H1 (cell line): ENCODE data around the gene AVPR1B. TPM values are rescaled to one million over a fixed set of nuclear protein-coding genes. Genes with fewer than 3 reads are reported as not detected.

Experiments
- CTCF ChIA-PET: fragments of 300-600 bp; sonication (Branson Sonifier 250); formaldehyde crosslinking; loops from one replicate; lab custom pipeline; 2021; ENCODE audit not compliant: partially characterized antibody; lab: Charles Lee
- POLR2A ChIA-PET: fragments of 300-600 bp; sonication (Branson Sonifier 250); formaldehyde crosslinking; loops from one replicate; lab custom pipeline; 2021; ENCODE audit warnings: inconsistent platforms; ENCODE audit not compliant: partially characterized antibody; lab: Charles Lee
- DNase-seq, 2 experiments: peaks; one replicate each; pipeline versions ENCODE4 v3.0.0 to v3.0.0-alpha.2; 2010 to 2022; ENCODE audit warnings: low spot score in 2 of 2, low read depth in 1 of 2, mixed read lengths in 1 of 2
- FAIRE-seq: peaks from 2 replicates; lab custom pipeline; 2011; peaks lifted over from hg19 to GRCh38; lab: Jason Lieb, UNC
- H2AFZ ChIP-seq: 2 replicates; pipeline ENCODE4 v1.8.1; 2012; ENCODE audit warnings: low read length, inconsistent platforms
- H2AK5ac ChIP-seq: 2 replicates; pipeline ENCODE4 v1.6.1; 2013; ENCODE audit warnings: low read depth, low read length
- H2BK120ac ChIP-seq: replicated peaks from 2 replicates; pipeline ENCODE3; 2013; ENCODE audit warnings: low read depth, low read length, inconsistent platforms
- H2BK12ac ChIP-seq: 2 replicates; pipeline ENCODE4 v1.6.1; 2013; ENCODE audit warnings: low read depth, low read length
- H2BK15ac ChIP-seq: 2 replicates; pipeline ENCODE4 v1.6.1; 2013; ENCODE audit warnings: low read length
- H2BK20ac ChIP-seq: 2 replicates; pipeline ENCODE4 v1.6.1; 2013; ENCODE audit warnings: low read length
- H2BK5ac ChIP-seq: 2 replicates; pipeline ENCODE4 v1.6.1; 2013; ENCODE audit warnings: low read depth, low read length
- H3K14ac ChIP-seq: 2 replicates; pipeline ENCODE4 v1.6.1; 2013; ENCODE audit warnings: inconsistent platforms; ENCODE audit not compliant: insufficient read length
- H3K18ac ChIP-seq: 2 replicates; pipeline ENCODE4 v1.6.1; 2013; ENCODE audit warnings: low read length; ENCODE audit errors: extremely low read depth
- H3K23ac ChIP-seq: 2 replicates; pipeline ENCODE4 v1.6.1; 2013; ENCODE audit warnings: inconsistent platforms; ENCODE audit not compliant: insufficient read length
- H3K23me2 ChIP-seq: 2 replicates; pipeline ENCODE4 v1.6.1; 2013; ENCODE audit warnings: low read depth, low read length
- H3K27ac ChIP-seq: 2 replicates; pipeline ENCODE4 v1.6.1; 2011; ENCODE audit warnings: low read depth, low read length, inconsistent platforms
- H3K27me3 ChIP-seq, 4 experiments: replicated peaks in 1 of 4; 1 replicate in 1 of 4; 2 replicates in 3 of 4; pipeline versions ENCODE4 v1.6.1 to v1.8.1; 2011 to 2013; ENCODE audit warnings: low read length in 3 of 4, mild to moderate bottlenecking in 3 of 4, inconsistent platforms in 2 of 4, mixed read lengths in 2 of 4, moderate library complexity in 1 of 4; ENCODE audit not compliant: control insufficient read depth in 3 of 4, insufficient read depth in 3 of 4; ENCODE audit errors: extremely low read depth in 1 of 4
- H3K36me3 ChIP-seq, 4 experiments: 2 replicates each; pipeline versions ENCODE4 v1.6.1 to v1.8.1; 2011 to 2013; ENCODE audit warnings: mild to moderate bottlenecking in 4 of 4, low read length in 3 of 4, moderate library complexity in 2 of 4, control low read depth in 1 of 4, inconsistent platforms in 1 of 4; ENCODE audit not compliant: insufficient read depth in 4 of 4, control insufficient read depth in 2 of 4
- H3K4ac ChIP-seq: replicated peaks from 2 replicates; pipeline ENCODE3; 2013; ENCODE audit warnings: low read length, low read depth, mixed read lengths, inconsistent platforms; ENCODE audit not compliant: insufficient read length
- H3K4me1 ChIP-seq, 4 experiments: replicated peaks in 1 of 4; 1 replicate in 1 of 4; 2 replicates in 3 of 4; pipeline versions ENCODE4 v1.6.1 to v1.8.1; 2011 to 2013; ENCODE audit warnings: low read length in 3 of 4, inconsistent platforms in 2 of 4, mixed read lengths in 1 of 4; ENCODE audit not compliant: insufficient read depth in 4 of 4, control insufficient read depth in 3 of 4
- H3K4me2 ChIP-seq, 2 experiments: 2 replicates each; pipeline versions ENCODE4 v1.6.1 to v1.8.1; 2011 to 2013; ENCODE audit warnings: low read depth in 2 of 2, low read length in 2 of 2, control low read depth in 1 of 2, inconsistent platforms in 1 of 2, mild to moderate bottlenecking in 1 of 2; ENCODE audit not compliant: insufficient read depth in 1 of 2
- H3K4me3 ChIP-seq, 4 experiments: fragments of 200-600, 300-600 bp in 1 of 4; sonication (generic), shearing (Covaris generic), sonication (Bioruptor Twin) in 1 of 4; 2 replicates each; pipeline versions ENCODE4 v1.5.1 to v1.8.1; 2011 to 2016; ENCODE audit warnings: low read length in 4 of 4, low read depth in 3 of 4, control low read depth in 2 of 4, inconsistent platforms in 2 of 4, mild to moderate bottlenecking in 2 of 4, mixed read lengths in 1 of 4, moderate library complexity in 1 of 4; ENCODE audit not compliant: insufficient read depth in 2 of 4; ENCODE audit errors: extremely low read depth in 1 of 4
- H3K56ac ChIP-seq: replicated peaks from 2 replicates; pipeline ENCODE3; 2013; ENCODE audit warnings: low read depth, mild to moderate bottlenecking, mixed read lengths, low read length, inconsistent platforms; ENCODE audit not compliant: insufficient read length
- H3K79me1 ChIP-seq: 2 replicates; pipeline ENCODE4 v1.6.1; 2013; ENCODE audit warnings: low read depth, low read length, control low read depth
- H3K79me2 ChIP-seq, 2 experiments: 2 replicates each; pipeline versions ENCODE4 v1.6.1 to v1.8.1; 2012 to 2013; ENCODE audit warnings: low read length in 2 of 2, mild to moderate bottlenecking in 2 of 2, inconsistent platforms in 1 of 2; ENCODE audit not compliant: insufficient read depth in 2 of 2, control insufficient read depth in 1 of 2
- H3K9ac ChIP-seq, 4 experiments: replicated peaks in 1 of 4; 1 replicate in 1 of 4; 2 replicates in 3 of 4; pipeline versions ENCODE4 v1.6.1 to v1.8.1; 2011 to 2013; ENCODE audit warnings: low read depth in 3 of 4, low read length in 3 of 4, control low read depth in 2 of 4, mild to moderate bottlenecking in 2 of 4, moderate library complexity in 2 of 4, inconsistent platforms in 1 of 4; ENCODE audit errors: extremely low read depth in 1 of 4
- H3K9me3 ChIP-seq, 2 experiments: 2 replicates each; pipeline versions ENCODE4 v1.6.1 to v1.8.1; 2012 to 2013; ENCODE audit warnings: mild to moderate bottlenecking in 2 of 2, moderate library complexity in 2 of 2, control low read depth in 1 of 2, inconsistent platforms in 1 of 2, low read depth in 1 of 2, low read length in 1 of 2, mixed read lengths in 1 of 2; ENCODE audit not compliant: insufficient read depth in 2 of 2
- H4K20me1 ChIP-seq, 2 experiments: replicated peaks in 1 of 2; 2 replicates each; pipeline versions ENCODE3 to v1.8.1; 2011 to 2013; ENCODE audit warnings: inconsistent platforms in 2 of 2, low read length in 2 of 2, mild to moderate bottlenecking in 1 of 2; ENCODE audit not compliant: insufficient read depth in 2 of 2, control insufficient read depth in 1 of 2
- H4K5ac ChIP-seq: 2 replicates; pipeline ENCODE4 v1.6.1; 2013; ENCODE audit warnings: low read length, low read depth, mixed read lengths, inconsistent platforms; ENCODE audit not compliant: insufficient read length
- H4K8ac ChIP-seq: 2 replicates; pipeline ENCODE4 v1.8.0; 2013; ENCODE audit warnings: mild to moderate bottlenecking, moderate library complexity, low read length, inconsistent platforms; ENCODE audit not compliant: insufficient read depth; ENCODE audit errors: extremely low read depth
- H4K91ac ChIP-seq: replicated peaks from 2 replicates; pipeline ENCODE3; 2013; ENCODE audit warnings: low read length, mixed read lengths, inconsistent platforms; ENCODE audit not compliant: insufficient read length
- EGR1 ChIP-seq: IDR thresholded peaks from 2 replicates; pipeline ENCODE4 v1.6.1; 2011; ENCODE audit warnings: low read depth, low read length, borderline replicate concordance
- POU5F1 ChIP-seq: IDR thresholded peaks from 2 replicates; pipeline ENCODE4 v1.6.1; 2011; ENCODE audit warnings: low read depth, mild to moderate bottlenecking, low read length, moderate library complexity
- RFX5 ChIP-seq: IDR thresholded peaks from 2 replicates; pipeline ENCODE4 v1.6.1; 2011; ENCODE audit warnings: low read depth, low read length, improper control_type of control experiment, borderline replicate concordance
- SRF ChIP-seq: IDR thresholded peaks from 2 replicates; pipeline ENCODE4 v1.6.1; 2011; ENCODE audit warnings: mild to moderate bottlenecking, low read depth, low read length, moderate library complexity
- TEAD4 ChIP-seq: IDR thresholded peaks from 2 replicates; pipeline ENCODE4 v1.6.1; 2012; ENCODE audit warnings: low read depth, low read length, inconsistent platforms, mixed read lengths
- WGBS, 2 experiments: shearing (Covaris generic) in 1 of 2; methylation state at CpG; one replicate each; pipeline versions ENCODE4 v1.1.6 to v1.1.7; 2013 to 2015; ENCODE audit warnings: low lambda C conversion rate in 2 of 2, mixed read lengths in 2 of 2, inconsistent platforms in 1 of 2, low coverage in 1 of 2, missing lambda C conversion rate in 1 of 2; ENCODE audit not compliant: insufficient replicate concordance in 2 of 2, insufficient coverage in 1 of 2, insufficient read length in 1 of 2; ENCODE audit errors: extremely low coverage in 1 of 2, missing lambda C conversion rate in 1 of 2; 5-methylcytosine and 5-hydroxymethylcytosine counted together
- polyA plus RNA-seq, 7 experiments: library from polyadenylated mRNA; depleted of rRNA in 3 of 7; stranded (reverse) in 5 of 7; unstranded in 2 of 7; fragments of >200 nt in 5 of 7; fragments of 200-250 nt in 2 of 7; gene quantifications; 1 replicate in 5 of 7; 2 replicates in 1 of 7; 4 replicates in 1 of 7; pipeline versions ENCODE4 v1.2.1 to v1.2.3, GENCODE V29; 2011 to 2013; ENCODE audit warnings: missing spikeins in 2 of 7, mixed read lengths in 2 of 7
- total RNA-seq: library from RNA; stranded (reverse); fragmentation: NEBNext Ultra II Directional; extraction: Animal tissue kit (Norgen Biotek cat#: 25700); gene quantifications from 2 replicates; pipeline ENCODE4 v1.2.1, GENCODE V29; 2021
- TF ChIP-seq, protein P1 (sequence below): IDR thresholded peaks from 2 replicates; pipeline ENCODE4 v1.6.1; 2012; ENCODE audit warnings: inconsistent platforms

AVPR1B gene
- total and polyA plus RNA-seq, 2 of the 8 experiments (the other 6 are each of a cell fraction or from before 2014, with no cell fraction given), result 0.29 to 0.50 TPM

DNA sequence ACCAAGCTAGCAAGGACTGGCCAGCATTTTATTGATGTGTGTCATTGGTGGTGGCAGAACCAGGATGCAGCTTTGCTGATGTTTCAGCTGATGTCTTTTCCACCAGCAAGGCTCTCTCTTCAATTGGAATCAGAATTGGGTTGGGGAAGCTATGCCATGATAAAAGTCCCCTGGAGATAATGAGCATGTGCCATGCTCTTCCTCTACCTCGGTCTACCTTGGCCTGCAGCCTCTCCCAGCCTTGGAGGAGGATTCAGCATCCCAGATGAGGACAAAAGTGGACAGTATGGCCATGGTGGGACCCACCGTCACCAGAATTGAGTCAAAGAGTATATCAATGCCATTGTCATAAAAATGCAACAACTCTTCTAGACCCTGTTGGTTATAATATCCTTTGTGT, 8.6 kb downstream of the AVPR1B start:
- ChIA-PET POLR2A (no interaction called here), CTCF (interaction anchor here (0.5 to 16.5 kb wide), 12 partner anchors 9 to 413 kb away, joined by 3 to 262 read pairs (median 4); partner anchors contain the start of gene AVPR1B)
- Histone ChIP-seq H3K27me3 (no peaks in the 10 kb centered on the region), H3K36me3 (no peaks in the 10 kb centered on the region), H3K4me2 (no peak overlapping the region), H2BK12ac (no peak overlapping the region), H3K79me2 (no peaks in the 10 kb centered on the region), H3K56ac (no peak overlapping the region), H3K14ac (no peak overlapping the region), H3K4me3 (no peak overlapping the region), H2BK5ac (no peak overlapping the region), H3K9ac (no peak overlapping the region), H3K79me1 (no peaks in the 10 kb centered on the region), H3K23me2 (no peaks in the 10 kb centered on the region), H3K4me1 (no peaks in the 10 kb centered on the region), H4K8ac (no peak overlapping the region), H2BK20ac (no peak overlapping the region), H2BK15ac (no peak overlapping the region), H3K9me3 (no peaks in the 10 kb centered on the region), H3K4ac (no peak overlapping the region), H4K5ac (no peak overlapping the region), H2BK120ac (no peak overlapping the region), H4K20me1 (no peaks in the 10 kb centered on the region), H3K27ac (no peak overlapping the region), H4K91ac (no peak overlapping the region), H2AK5ac (no peak overlapping the region), H3K23ac (no peak overlapping the region), H2AFZ (no peak overlapping the region), H3K18ac (no peak overlapping the region)
- WGBS, 2 experiments, result 90% methylated on average over 2 of the region's 2 CpGs; no CpG with 5 or more reads in 1 of the 2 experiments
- peak in 1 of 2 experiments; percentile 10 for DNase-seq
- no peak for FAIRE-seq
- TF ChIP-seq POU5F1 (no peak), SRF (no peak), RFX5 (no peak), TEAD4 (no peak), EGR1 (no peak)
- TF ChIP-seq, protein P1, sequence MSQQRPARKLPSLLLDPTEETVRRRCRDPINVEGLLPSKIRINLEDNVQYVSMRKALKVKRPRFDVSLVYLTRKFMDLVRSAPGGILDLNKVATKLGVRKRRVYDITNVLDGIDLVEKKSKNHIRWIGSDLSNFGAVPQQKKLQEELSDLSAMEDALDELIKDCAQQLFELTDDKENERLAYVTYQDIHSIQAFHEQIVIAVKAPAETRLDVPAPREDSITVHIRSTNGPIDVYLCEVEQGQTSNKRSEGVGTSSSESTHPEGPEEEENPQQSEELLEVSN, result no peak
